OCI-LY7 (cell line): ENCODE data around the gene TSSK6. TPM values are rescaled to one million over a fixed set of nuclear protein-coding genes. Genes with fewer than 3 reads are reported as not detected.

ENCODE experiments used
- BruUV-seq: library from RNA; stranded (reverse); fragments of 400-500 nt; replicated peaks from 2 replicates; lab custom pipeline; 2021; lab: Mats Ljungman, UMichigan
- CTCF ChIA-PET: fragments of 300-600 bp; sonication (Branson Sonifier 250); formaldehyde crosslinking; loops from one replicate; lab custom pipeline; 2022; ENCODE audit warnings: antibody characterized with exemption; ENCODE audit not compliant: unreplicated experiment; lab: Charles Lee
- POLR2A ChIA-PET: fragments of 300-600 bp; sonication (Branson Sonifier 250); formaldehyde crosslinking; loops from one replicate; lab custom pipeline; 2022; ENCODE audit warnings: antibody characterized with exemption; lab: Charles Lee
- DNase-seq: peaks from one replicate; pipeline ENCODE4 v3.0.0-alpha.2; 2015; ENCODE audit warnings: low spot score
- H2AFZ ChIP-seq: fragments of 200-600 bp; sonication (generic), shearing (Covaris generic); 2 replicates; pipeline ENCODE4 v1.6.1; 2014; ENCODE audit warnings: mild to moderate bottlenecking, antibody characterized with exemption, low read length, moderate library complexity
- H3K27ac ChIP-seq: fragments of 200-600 bp; sonication (generic); 2 replicates; pipeline ENCODE4 v1.5.1; 2014; ENCODE audit warnings: mixed run types, low read depth, mild to moderate bottlenecking, moderate library complexity, low read length, inconsistent platforms; ENCODE audit not compliant: poor library complexity, severe bottlenecking
- H3K36me3 ChIP-seq: fragments of 200-600 bp; sonication (generic); 2 replicates; pipeline ENCODE4 v1.6.1; 2014; ENCODE audit warnings: mild to moderate bottlenecking, antibody characterized with exemption, low read length, moderate library complexity, mixed read lengths; ENCODE audit not compliant: insufficient read depth
- H3K4me1 ChIP-seq: fragments of 200-600 bp; sonication (generic); 2 replicates; pipeline ENCODE4 v1.5.1; 2014; ENCODE audit warnings: mild to moderate bottlenecking, low read length; ENCODE audit not compliant: insufficient read depth, poor library complexity, severe bottlenecking
- H3K4me2 ChIP-seq: fragments of 200-600 bp; sonication (generic); 2 replicates; pipeline ENCODE4 v1.6.1; 2014; ENCODE audit warnings: mild to moderate bottlenecking, low read length
- H3K4me3 ChIP-seq: fragments of 200-600 bp; sonication (generic); 2 replicates; pipeline ENCODE4 v1.5.1; 2014; ENCODE audit warnings: mild to moderate bottlenecking, low read depth, low read length; ENCODE audit not compliant: poor library complexity, severe bottlenecking
- H3K79me2 ChIP-seq: fragments of 200-600 bp; sonication (generic); 2 replicates; pipeline ENCODE4 v1.6.1; 2016; ENCODE audit warnings: low read depth, mild to moderate bottlenecking, low read length, moderate library complexity, mixed read lengths; ENCODE audit not compliant: insufficient read depth
- H3K9me2 ChIP-seq: fragments of 200-600 bp; sonication (generic); 2 replicates; pipeline ENCODE4 v1.6.1; 2016; ENCODE audit warnings: mild to moderate bottlenecking, low read length, mixed read lengths; ENCODE audit not compliant: insufficient read depth
- H3K9me3 ChIP-seq: fragments of 200-600 bp; sonication (generic); 2 replicates; pipeline ENCODE4 v1.6.1; 2014; ENCODE audit warnings: mild to moderate bottlenecking, mixed run types, low read length, mixed read lengths
- H4K20me1 ChIP-seq: fragments of 200-600 bp; sonication (generic); 2 replicates; pipeline ENCODE4 v1.6.1; 2014; ENCODE audit warnings: mild to moderate bottlenecking, antibody characterized with exemption, low read length, moderate library complexity, mixed read lengths; ENCODE audit not compliant: insufficient read depth
- CTCF ChIP-seq: fragments of 200-600 bp; sonication (generic); conservative IDR thresholded peaks from 2 replicates; pipeline ENCODE4 v1.5.1; 2014; ENCODE audit warnings: mild to moderate bottlenecking, antibody characterized with exemption, low read length, moderate library complexity, mixed read lengths
- EZH2phosphoT487 ChIP-seq: fragments of 200-600 bp; sonication (generic); IDR thresholded peaks from 2 replicates; pipeline ENCODE4 v1.6.1; 2018; ENCODE audit warnings: low read depth, borderline replicate concordance, mild to moderate bottlenecking, mixed run types, antibody characterized with exemption, low read length, moderate library complexity, mixed read lengths
- intact Hi-C: fragments of 100-400 bp; cut with micrococcal nuclease; formaldehyde crosslinking; loops from one replicate; pipeline ENCODE4 v1.10.0; 2022; ENCODE audit not compliant: unreplicated experiment
- total RNA-seq, 2 experiments: library from RNA; depleted of rRNA in 1 of 2; stranded (reverse); fragments of >200 nt in 1 of 2; shearing (Covaris generic) in 1 of 2; gene quantifications; 2 replicates each; pipeline ENCODE4 v1.2.3, GENCODE V29; 2014 to 2022

Gene TSSK6
- total RNA-seq, 2 experiments from 2014 or later = 6.4 to 10.5 TPM

DNA sequence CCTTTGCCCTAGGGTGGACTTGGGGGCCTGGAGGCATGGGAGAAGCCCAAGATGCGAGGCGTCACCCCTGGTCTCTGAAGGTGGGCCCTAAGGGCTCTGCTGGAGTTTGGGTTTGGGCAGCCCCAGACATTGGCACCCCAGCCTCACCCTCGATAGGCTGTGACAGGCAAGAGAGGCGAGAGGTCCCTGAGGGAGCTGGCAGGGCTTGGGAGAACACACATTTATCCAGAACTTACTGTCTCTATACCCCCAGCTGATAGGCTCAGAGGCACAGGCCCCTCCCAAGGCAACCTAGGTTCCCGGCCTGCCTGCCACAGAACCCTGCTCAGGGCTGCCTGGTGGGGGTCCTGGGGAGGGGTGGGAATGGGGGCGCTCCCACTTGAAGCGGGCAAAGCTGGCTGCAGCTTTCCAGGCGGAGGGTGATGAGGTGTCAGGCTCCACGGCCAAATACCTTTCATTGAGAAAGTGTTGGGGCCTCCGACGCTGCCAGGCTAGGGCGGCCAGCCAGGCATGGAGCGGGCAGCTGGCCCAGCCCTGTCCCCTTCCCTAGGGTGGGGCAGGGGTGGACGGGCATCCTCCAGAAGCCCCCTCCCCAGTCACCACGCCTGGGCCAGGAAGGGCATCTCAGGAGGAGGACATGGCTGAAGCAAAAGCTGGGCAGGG, 32.5 kb upstream of the TSSK6 start:
- no peak overlapping the region for H2AFZ ChIP-seq
- POLR2A ChIA-PET = no interaction called here
- H3K4me3 ChIP-seq = no peak overlapping the region
- no peak for TF ChIP-seq EZH2phosphoT487
- no peak for TF ChIP-seq CTCF
- no peak for DNase-seq
- BruUV-seq = no TSS peak
- H3K9me2 ChIP-seq = no peaks in the 10 kb centered on the region
- H3K9me3 ChIP-seq = no peaks in the 10 kb centered on the region
- CTCF ChIA-PET = no interaction called here
- intact Hi-C loops = no loop called here
- no peak overlapping the region for H3K4me2 ChIP-seq
- no peaks in the 10 kb centered on the region for H4K20me1 ChIP-seq
- H3K79me2 ChIP-seq = no peaks in the 10 kb centered on the region
- H3K27ac ChIP-seq = no peak overlapping the region
- no peaks in the 10 kb centered on the region for H3K4me1 ChIP-seq
- no peaks in the 10 kb centered on the region for H3K36me3 ChIP-seq

GRCh38 chr19:19546751-19547162, 31.4 kb upstream of the TSSK6 start:
- H4K20me1 ChIP-seq = no peaks in the 10 kb centered on the region
- no peaks in the 10 kb centered on the region for H3K36me3 ChIP-seq
- H3K9me2 ChIP-seq = no peaks in the 10 kb centered on the region
- H2AFZ ChIP-seq = no peak overlapping the region
- no peak overlapping the region for H3K4me2 ChIP-seq
- no peak for DNase-seq
- H3K4me1 ChIP-seq = no peaks in the 10 kb centered on the region
- TF ChIP-seq EZH2phosphoT487 (no peak), CTCF (no peak)
- no peaks in the 10 kb centered on the region for H3K79me2 ChIP-seq
- intact Hi-C loops = no loop called here
- H3K9me3 ChIP-seq = no peaks in the 10 kb centered on the region
- no peak overlapping the region for H3K27ac ChIP-seq
- CTCF ChIA-PET = no interaction called here
- BruUV-seq = no TSS peak
- POLR2A ChIA-PET = no interaction called here
- no peak overlapping the region for H3K4me3 ChIP-seq

DNA sequence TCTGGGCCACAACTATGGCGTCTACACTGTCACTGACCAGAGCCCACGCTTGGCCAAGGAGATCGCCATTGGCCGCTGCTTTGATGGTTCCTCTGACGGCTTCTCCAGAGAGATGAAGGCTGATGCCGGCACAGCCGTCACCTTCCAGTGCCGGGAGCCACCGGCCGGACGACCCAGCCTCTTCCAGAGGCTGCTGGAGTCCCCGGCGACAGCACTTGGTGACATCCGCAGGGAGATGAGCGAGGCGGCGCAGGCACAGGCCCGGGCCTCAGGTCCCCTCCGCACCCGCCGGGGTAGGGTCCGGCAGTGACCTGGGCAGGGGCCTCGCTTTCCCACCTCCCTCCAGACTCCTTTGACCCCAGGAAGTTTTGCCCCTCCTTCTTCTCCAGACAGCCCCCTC, 30.4 kb upstream of the TSSK6 start:
- Histone ChIP-seq H4K20me1 (no peaks in the 10 kb centered on the region), H3K36me3 (no peaks in the 10 kb centered on the region), H3K9me3 (no peaks in the 10 kb centered on the region), H2AFZ (no peak overlapping the region), H3K27ac (no peak overlapping the region), H3K79me2 (no peaks in the 10 kb centered on the region), H3K4me2 (no peak overlapping the region), H3K4me3 (no peak overlapping the region), H3K9me2 (no peaks in the 10 kb centered on the region), H3K4me1 (peaks cover 4% of the 10 kb centered on the region)
- ChIA-PET POLR2A (no interaction called here), CTCF (no interaction called here)
- no peak for DNase-seq
- intact Hi-C loops = no loop called here
- no TSS peak for BruUV-seq
- TF ChIP-seq CTCF (no peak), EZH2phosphoT487 (no peak)
